NCI-H146 treated with DMSO at 0.1 percent for 48 hours (cell line): ENCODE data around the gene NR2C1.
"Not testable (repeated sequence)": the region's sequence is repeated elsewhere in the genome, so short reads cannot be mapped to it uniquely, and the experiment has no call there.

Experiments used
- DNase-seq: peaks from one replicate; lab custom pipeline; 2025; ENCODE audit not compliant: unreplicated experiment; lab: John Stamatoyannopoulos, UW

The NR2C1 gene

GRCh38 chr12:95072900-95073697 lies at the start of gene NR2C1:
Gene NR2C1 (minus strand): TSS chr12:95073618. CDS start chr12:95067384, 6,234 bp downstream.
- peak; percentile 90 for DNase-seq

DNA sequence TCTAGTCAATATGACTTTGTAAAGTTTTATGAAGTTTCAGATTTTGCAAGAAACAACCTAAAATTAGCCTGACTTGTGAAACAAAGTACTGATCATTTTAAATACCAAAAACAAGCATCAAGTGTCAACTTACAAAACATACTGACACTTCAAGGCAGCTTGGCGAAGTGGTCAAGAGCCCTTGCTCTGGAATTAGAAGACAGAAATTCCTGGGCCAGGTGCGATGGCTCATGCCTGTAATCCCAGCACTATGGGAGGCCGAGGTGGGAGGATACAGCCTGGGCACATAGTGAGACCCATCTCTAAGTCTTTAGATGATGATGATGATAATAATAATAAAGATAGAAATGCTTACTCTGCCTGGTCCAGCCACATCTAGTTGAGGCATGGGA lies 45.4 kb upstream of the NR2C1 start:
- DNase-seq = no peak

- no peak for DNase-seq
These were observed 44.8 kb upstream of the NR2C1 start for GRCh38 chr12:95118138-95118787.

- DNase-seq = peak; percentile 65
These were observed 43.8 kb upstream of the NR2C1 start for GRCh38 chr12:95117178-95117599.

GRCh38 chr12:95116773-95117172 lies 43.4 kb upstream of the NR2C1 start:
- DNase-seq = no peak

- no peak for DNase-seq
These were observed 42.9 kb upstream of the NR2C1 start for GRCh38 chr12:95116341-95116740.

DNA sequence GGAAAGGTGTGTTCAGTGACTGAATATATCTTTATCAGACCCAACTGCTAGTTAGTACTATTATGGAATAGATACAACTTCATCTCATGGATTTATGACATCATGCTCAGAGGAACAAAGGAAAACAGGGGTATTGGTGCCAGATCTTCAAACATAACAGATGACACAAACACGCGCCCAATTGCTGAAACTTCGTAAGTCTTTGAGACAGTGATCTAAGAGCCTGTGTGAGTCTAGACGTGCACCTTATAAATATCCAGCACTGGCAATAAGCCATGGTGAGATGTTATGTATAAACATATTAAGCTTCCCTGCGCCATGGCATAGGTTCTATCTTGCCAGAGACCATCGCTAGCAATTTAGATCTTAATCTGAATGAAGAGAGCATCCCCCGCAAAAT lies 42.2 kb upstream of the NR2C1 start:
- no peak for DNase-seq

DNA sequence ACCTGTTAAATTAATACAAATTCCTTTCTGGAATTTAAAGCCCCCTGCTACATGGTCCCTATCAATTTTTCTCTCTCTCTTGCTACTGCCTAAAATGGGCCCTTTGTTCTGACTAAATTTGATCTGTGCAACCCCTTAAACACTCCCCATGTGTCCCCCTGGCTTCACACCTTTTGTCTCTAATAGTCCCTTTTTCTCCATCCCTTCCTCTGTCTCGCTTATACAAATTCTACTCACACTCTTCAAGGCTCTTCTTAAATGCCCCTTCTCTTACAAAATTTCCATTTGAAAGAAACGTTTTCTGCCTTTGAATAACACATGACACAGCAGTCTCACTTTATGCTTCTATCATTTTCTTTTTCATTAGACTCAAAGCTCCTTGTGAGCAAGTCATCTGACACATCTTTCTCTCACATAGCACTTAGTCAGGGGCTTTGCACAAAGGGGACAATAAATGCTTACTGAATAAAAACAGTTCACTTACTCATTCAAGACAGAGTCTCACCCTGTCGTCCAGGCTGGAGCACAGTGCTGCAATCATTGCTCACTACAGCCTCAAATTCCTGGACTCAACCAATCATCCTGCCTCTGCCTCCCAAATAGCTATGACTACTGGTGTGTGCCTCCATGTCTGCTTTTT lies 41.5 kb upstream of the NR2C1 start:
- no peak for DNase-seq

DNA sequence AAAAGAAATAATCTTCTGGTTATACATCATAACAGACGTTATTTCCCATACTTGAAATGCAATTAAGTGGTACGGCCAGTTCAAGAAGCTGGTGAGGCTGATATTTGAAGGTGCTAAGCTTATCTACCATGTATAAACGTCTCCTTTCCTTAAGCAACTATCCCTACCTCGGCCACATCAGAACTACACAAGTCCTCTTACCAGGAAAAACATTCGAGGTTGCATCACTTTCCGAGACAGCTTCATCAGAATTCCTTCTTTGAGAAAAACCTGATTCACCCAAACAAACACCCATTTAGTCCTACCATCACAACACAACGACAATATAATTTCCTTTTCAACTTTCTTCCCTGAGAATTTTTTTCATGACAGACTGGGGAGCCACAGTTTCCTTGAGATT lies 33.9 kb upstream of the NR2C1 start:
- no peak for DNase-seq

- no peak for DNase-seq
These were observed 32.1 kb upstream of the NR2C1 start for GRCh38 chr12:95105540-95105939.

- DNase-seq = no peak
These were observed 31.6 kb upstream of the NR2C1 start for GRCh38 chr12:95104919-95105452.

GRCh38 chr12:95102916-95103671 lies 29.7 kb upstream of the NR2C1 start:
- DNase-seq = peak; percentile 3

GRCh38 chr12:95101957-95102356 lies 28.5 kb upstream of the NR2C1 start:
- not testable (repeated sequence) for DNase-seq

- DNase-seq = no peak
These were observed 27.1 kb upstream of the NR2C1 start for GRCh38 chr12:95100264-95101190.

GRCh38 chr12:95099270-95099790 lies 25.9 kb upstream of the NR2C1 start:
- no peak for DNase-seq

DNA sequence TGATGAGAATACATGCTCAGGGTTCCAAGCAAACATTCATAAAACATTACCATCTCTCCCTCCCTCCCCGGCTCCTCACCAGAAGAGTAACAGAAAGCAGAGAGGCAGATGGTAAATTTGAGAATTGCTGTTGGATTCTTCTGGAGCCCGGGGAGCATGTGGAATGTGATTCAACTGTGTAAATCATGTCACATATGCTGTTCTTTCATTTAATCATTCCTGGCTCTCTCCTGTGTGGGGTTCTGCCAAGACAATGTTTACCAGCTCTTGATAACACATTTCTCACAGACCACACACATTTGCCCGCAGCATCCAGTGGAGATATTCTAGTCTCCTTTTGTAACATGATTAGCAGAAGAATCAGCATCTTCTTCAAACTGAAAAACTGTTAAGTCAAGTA lies 23.4 kb upstream of the NR2C1 start:
- no peak for DNase-seq

GRCh38 chr12:95096378-95096777 lies 23.0 kb upstream of the NR2C1 start:
- DNase-seq = no peak

DNA sequence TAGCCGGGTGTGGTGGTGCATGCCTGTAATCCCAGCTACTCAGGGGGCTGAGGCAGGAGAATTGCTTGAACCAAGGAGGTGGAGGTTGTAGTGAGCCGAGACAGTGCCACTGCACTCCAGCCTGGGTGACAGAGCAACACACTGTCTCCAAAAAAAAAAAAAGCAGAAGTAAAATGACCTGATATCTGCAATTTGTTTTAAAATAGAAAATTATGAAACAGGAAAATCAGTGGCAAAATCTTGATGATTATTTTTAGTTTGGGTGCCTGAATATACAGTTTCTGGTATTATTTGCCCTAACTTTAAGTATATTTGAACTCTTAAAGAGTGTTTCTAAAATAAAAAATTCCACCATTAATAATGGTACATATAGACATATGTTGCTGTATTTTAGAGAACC lies 22.4 kb upstream of the NR2C1 start:
- not testable (repeated sequence) for DNase-seq

GRCh38 chr12:95089462-95089861 lies 16.0 kb upstream of the NR2C1 start:
- no peak for DNase-seq

DNA sequence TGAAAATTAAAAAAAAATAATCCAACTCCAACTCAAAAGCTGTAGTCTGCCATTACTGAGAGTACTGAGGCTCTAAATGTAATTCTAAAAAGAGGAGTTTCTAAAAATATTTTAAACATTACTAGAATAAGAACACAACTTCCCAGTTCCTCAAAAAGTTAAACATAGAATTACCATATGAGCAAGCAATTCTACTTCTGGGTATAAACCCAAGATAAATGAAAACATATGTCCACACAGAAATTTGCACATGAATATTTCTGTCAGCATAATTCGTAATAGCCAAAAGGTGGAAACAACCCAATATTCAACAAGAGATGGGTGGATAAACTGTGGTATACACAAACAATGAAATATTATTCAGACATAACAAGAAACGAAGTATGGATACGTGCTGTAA lies 15.0 kb upstream of the NR2C1 start:
- no peak for DNase-seq
